Activated CD8-positive, alpha-beta memory T cell treated with anti-CD3 and anti-CD28 coated beads for 24 hours (primary cell): ENCODE data around the gene SEC63.
"Not testable (repeated sequence)": the region's sequence is repeated elsewhere in the genome, so short reads cannot be mapped to it uniquely, and the experiment has no call there.

Experiments used
- DNase-seq: peaks from one replicate; pipeline ENCODE4 v3.0.0-alpha.2; 2020

Gene SEC63

DNA sequence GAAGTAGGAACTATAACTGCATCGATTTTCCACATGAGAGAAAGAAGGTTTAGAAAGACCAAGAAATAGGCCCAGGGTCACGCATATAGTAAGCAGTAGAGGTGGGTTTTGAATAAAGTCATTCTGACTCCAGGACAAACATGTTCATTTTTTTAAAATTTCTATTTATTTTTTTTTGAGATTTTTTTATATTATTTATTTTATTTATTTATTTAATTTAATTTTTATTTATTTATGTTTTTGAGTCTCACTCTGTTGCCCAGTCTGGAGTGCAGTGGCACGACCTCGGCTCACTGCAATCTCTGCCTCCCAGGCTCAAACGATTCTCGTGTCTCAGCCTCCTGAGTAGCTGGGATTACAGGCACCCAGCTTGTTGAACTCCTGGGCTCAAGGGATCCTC, 13.2 kb upstream of the SEC63 start:
- DNase-seq: no peak

DNA sequence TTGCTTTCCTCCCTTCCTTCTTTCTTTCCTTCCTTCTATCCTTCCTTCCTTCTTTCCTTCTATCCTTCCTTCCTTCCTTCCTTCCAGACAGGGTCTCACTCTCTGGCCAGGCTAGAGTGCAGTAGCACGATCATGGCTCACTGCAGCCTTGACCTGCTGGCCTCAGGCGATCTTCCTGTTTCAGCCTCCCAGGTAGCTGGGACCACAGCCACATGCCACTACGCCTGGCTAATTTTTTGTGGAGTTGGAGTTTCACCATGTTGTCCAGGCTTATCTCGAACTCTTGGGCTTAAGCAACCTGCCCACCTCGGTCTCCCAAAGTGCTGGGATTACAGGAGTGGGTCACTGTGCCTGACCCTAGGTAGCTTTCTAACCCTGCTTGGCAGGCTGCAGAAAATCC, 12.2 kb upstream of the SEC63 start:
- DNase-seq: no peak

DNA sequence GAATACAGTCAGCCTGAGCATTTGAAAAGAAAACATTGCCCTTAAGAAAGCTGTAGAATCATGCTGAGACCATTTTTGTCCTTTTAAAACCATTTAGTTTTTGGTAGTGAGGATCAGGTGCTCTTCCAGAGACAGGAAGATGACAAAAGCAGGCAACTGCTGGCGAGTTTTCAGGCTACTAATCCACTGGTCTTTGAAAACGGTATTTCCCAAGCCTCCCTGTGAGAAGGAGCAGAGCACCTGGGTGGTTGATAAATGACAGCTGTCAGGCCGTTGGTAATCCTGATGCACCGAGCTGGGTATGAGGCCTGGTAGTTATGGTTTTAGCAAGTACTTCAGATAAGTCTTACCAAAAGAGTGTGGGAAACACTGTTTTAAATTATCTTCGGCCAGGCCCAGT, 10.1 kb upstream of the SEC63 start:
- DNase-seq: no peak

DNA sequence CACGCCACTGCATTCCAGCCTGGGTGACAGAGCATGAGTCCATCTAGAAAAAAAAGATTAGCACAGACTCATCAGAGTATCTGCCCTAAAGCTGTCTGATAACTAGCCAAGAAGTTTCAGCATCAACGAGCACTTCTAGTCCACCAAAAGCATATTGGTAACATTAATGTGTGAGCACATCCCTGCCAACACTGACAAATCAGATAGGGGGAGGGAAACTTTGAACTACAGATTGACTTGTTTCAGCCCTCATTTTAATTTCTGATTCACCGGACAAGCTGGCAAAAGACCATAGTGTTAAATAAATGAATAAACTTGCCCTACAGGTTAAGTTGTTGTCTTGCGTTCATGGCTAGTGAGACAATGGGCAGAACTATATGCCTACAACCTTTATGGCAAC, 7.7 kb upstream of the SEC63 start:
- no peak for DNase-seq

DNA sequence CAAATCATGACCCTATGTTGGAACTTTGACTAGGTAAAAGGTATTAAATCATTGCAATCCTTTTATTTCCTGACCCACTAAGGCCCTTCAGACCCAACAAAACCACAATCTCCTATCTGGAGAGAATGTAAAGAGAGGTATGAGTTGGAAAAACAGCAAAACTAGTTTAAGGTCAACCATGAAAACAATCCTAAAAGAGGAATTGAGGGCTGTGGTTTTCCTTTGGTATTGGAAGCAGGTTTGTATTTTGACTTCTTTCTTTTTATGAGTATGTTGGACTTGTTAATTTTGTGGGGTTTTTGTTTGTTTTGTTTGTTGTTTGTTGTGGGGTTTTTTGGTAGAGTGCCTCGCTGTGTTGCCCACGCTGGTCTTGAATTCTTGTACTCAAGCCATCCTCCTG, 4.7 kb upstream of the SEC63 start:
- DNase-seq: no peak

DNA sequence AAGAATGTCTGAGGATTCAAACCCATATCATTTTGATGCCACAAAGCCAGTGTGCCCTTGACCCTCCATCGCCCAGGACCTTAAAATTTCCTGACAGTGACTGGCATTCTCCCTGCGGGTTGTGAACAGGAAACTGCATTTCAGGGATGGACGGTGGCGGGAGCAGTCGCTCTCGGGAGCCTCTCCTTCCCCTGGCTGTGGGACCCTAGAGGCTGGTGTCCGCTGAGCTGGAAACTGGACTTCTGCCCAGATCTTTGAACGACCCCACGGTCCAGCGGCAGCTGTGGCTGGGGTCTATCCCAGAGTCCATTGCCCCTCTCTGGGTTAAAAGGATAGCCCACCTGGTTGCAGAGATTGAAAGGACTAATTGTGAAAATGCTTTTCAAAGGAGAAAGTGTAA, 1.4 kb upstream of the SEC63 start:
- no peak for DNase-seq

DNA sequence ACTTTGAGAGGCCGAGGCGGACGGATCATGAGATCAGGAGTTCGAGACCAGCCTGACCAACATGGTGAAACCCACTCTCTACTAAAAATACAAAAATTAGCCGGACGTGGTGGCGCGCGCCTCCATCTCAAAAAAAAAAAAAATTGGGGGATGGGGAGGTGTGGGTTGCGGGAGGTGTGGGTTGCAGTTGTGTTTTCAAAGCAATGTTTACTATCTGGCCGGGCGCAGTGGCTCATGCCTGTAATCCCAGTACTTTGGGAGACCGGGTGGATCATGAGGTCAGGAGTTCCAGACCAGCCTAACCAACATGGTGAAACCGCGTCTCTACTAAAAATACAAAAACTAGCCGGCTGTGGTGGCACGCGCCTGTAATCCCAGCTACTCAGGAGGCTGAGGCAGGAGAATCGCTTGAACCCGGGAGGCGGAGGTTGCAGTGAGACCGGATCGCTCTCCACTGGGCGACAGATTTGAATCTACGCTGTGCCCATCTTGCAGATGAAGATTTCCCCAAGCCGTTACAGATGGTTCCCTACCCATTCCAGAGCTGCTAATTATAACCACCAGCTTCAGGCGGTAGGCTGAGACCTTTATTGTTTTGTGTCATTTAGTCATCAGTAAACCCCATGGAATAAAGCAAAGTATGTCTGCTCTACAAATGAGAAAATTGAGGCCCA, 818 bp upstream of the SEC63 start:
- not testable (repeated sequence) for DNase-seq

DNA sequence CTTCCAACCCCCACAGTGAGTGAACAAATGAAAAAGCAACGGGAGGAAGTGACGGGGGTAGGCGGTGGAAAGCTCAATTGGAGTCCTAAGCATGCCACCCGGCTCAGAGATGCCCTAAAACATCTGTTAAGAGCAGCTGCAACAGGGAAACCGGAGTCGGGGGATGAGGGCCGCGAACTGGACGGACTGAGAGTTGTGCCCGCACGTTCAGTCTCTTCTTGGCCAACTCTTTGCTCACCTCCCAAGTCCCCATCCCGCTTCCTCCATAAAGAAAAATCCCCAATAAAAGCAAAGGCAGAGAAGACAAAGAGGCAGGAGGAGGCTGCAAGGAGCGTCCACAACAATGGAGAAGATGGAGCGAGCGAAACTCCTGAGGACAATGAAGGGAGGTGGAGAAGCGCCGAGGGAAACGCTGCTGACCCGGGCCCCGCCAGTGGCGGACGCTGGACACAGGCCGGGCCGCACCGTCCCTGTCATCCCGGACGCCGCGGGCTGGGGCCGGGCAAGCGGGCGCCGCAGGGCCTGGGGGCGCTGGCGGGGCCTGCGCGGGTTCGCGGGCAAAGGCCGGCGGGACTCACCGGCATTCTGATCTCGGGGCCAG, 600 bp downstream of the SEC63 start:
- DNase-seq: peak; percentile 81

DNA sequence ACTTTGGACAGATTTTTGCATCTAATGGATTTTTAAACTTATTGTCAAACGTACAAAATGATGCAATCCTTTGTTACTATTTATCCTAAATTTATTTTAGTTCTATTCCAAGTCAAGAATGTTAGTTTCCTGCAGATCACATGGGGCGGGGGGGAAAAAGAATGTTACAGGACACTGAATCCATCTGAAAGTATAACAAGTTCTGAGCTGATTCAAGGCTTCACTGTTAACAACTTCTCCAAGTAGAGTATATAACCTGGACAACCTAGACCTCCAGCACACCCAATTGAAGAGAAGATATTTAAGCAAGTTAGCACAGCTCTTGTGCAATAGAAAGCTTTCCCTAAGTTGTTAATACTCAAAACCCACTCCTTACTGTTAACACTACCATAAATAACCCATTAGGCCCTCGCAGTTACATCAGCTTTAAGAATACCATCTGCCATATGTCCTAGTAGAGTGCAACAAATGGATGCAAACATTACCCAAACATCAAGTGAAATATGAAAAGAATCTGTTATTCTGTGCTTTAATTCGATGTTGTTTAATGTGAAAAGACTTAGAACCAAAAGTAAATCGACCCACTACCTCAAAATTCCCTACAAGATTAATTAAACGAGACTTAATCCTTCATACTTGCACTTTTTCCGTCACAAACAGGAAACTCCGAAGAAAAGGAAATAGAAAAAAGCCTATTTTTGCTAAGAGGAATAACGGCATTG, 1.3 kb downstream of the SEC63 start:
- no peak for DNase-seq

DNA sequence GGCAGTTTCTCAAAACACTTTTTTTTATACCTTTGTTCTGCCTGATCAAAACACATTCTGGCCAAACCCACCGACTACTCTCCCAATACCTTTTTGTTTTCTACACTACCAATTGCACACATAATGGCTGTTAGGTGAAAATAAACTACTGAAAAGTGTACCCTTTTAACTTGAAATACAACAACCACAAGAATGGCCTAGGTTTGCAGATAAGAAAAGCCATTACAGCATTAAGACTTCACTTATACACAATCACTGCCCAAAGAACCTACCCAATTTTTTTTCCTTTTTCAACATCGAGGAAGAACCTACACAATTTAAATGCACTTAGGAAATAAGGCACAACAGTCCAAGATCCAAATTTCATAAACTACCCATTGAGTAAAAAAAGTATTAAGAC, 1.8 kb downstream of the SEC63 start:
- DNase-seq: no peak

DNA sequence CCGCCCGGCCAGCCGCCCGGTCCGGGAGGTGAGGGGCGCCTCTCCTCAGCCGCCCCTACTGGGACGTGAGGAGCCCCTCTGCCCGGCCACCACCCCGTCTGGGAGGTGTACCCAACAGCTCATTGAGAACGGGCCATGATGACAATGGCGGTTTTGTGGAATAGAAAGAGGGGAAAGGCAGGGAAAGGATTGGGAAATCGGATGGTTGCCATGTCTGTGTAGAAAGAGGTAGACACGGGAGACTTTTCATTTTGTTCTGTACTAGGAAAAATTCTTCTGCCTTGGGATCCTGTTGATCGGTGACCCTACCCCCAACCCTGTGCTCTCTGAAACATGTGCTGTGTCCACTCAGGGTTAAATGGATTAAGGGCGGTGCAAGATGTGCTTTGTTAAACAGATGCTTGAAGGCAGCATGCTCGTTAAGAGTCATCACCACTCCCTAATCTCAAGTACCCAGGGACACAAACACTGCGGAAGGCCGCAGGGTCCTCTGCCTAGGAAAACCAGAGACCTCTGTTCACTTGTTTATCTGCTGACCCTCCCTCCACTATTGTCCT, 4.1 kb downstream of the SEC63 start:
- not testable (repeated sequence) for DNase-seq

DNA sequence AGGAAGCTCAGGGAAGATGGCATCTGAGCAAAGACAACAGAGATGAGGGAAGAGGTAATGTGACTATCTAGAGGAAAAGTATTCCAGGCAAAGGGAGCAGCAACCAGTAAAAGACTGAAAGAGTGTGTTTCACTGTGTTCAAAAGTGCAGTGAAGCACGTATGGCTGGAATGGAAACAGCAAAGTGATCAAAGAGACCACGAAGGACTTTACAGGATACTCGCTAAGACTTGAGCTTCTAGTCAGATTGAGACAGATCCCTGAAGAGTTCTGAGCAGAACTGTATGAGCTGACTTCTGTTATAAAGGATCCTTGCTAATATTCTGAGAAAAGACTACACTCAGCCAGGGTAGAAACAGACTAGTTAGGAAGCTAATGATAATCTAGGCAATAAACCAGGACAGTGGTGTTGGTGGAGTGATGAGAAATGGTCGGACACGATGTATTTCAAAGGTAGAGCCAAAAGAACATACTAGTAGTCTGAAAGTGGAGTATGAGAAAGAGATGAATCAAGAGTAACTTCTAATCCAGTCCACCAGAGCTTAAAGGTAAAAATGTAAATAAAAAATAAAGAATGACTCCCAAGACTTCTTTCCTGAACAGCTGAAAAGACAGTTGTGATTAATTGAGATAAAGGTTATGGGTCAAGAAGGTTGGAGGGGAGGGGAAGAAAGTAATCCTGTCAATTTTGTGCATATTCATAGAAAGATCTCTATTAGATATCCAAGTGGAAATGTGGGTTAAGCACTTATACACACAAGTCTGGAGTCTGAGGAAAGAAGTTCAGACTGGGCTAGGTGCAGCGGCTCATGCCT, 14.2 kb downstream of the SEC63 start:
- DNase-seq: no peak

DNA sequence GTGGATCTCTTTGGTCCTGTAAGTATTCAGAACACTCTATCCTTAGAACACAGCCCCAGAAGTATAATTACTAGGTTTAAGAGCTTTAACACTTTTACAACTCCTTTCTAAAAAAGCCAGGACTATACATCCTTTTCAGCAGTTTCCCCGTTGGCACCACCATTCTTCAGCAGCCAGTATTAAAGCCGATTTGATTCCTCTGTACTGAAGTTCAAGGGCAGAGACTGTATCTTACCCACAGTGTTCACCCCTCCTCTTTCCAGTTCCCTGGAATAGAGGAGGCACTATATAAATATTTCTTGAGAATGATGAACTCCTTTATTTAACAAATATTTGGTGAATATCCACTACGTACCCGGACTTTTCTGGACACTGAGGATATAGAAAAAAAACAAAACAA, 15.9 kb downstream of the SEC63 start:
- DNase-seq: no peak

DNA sequence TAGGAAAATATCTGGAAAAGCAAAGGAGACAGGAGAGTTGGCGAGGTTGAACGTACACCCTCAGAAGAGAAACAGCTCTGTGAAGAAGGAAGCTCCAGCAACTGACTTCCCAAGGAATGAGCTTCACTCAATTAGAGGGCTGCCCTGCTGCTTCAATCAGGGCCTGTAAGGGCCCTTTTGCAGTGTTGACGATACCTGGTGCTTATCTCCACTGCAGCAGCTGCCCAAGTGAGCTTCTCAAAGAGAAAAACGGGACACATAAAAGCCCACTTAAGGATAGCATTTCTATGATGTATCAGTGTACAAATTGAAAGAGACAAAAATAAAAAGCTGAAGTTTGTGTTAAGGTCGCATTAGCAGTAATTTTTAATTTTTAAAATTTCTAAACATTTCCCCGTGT, 16.4 kb downstream of the SEC63 start:
- no peak for DNase-seq

DNA sequence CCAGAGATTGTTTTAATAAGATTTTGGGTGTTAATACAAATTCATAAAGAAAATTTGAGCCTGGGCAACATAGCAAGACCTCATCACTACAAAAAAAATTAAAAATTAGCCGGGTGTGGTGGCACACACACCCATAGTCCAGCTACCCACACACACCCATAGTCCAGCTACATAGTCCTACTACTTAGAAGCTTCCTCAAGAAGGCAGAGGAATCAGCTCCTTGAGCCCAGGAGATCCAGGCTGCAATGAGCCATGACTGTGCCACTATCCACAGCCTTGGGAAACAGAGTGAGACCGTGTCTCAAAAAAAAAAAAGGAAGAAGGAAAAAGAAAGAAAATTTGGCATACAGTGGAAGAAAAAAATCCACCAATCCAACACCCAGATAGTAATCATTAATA, 16.8 kb downstream of the SEC63 start:
- DNase-seq: no peak

DNA sequence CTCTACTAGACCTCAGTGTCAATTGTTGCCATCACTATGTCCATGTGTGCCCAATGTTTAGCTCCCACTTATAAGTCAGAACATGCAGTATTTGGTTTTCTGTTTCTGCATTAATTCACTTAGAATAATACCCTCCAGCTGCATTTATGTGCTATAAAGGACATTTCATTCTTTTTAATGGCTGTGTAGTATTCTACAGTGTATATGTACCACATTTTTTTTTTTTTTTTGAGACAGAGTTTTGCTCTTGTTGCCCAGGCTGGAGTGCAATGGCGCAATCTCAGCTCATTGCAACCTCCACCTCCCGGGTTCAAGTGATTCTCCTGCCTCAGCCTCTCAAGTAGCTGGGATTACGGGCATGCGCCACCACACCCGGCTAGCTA, 21.1 kb downstream of the SEC63 start:
- DNase-seq: not testable (repeated sequence)

DNA sequence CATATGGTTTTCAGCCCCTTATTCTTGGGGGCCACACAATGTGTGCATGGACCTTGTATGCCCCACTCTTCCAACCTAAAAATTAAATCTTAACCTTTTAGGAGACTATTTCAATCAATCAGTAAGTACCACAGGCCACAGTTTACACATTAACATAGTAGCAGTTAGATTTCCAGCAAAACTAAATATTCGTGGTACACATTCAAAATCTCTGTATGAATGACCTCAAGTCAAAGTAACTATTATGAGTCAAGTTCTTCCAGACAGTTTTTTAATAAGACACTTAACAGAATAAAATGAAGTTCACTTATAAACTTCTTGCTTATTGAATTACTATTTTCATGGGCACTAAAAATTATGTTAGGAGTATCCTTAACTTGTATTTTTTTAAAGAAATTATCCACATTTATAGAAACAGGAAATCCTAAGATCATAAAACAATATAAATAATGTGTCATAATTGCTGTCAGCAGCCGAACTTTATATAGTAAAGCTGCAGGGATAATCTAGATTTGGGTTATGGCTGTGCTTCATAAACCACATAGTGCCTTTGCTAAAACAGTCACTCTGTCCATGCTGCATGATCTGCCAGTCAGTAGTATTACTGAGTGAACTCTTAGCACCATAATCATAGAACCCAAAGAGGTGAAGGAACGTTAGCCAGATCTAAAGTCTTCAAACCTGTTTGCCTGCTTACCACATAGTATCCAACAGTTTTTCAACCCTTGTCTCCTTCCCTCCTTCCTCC, 21.7 kb downstream of the SEC63 start:
- DNase-seq: no peak

DNA sequence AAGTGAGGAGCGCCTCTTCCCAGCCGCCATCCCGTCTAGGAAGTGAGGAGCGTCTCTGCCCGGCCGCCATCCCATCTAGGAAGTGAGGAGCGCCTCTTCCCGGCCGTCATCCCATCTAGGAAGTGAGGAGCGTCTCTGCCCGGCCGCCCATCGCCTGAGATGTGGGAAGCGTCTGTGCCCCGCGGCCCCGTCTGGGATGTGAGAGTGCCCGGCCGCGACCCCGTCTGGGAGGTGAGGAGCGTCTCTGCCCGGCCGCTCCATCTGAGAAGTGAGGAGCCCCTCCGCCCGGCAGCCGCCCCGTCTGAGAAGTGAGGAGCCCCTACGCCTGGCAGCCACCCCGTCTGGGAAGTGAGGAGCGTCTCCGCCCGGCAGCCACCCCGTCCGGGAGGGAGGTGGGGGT, 23.8 kb downstream of the SEC63 start:
- not testable (repeated sequence) for DNase-seq

DNA sequence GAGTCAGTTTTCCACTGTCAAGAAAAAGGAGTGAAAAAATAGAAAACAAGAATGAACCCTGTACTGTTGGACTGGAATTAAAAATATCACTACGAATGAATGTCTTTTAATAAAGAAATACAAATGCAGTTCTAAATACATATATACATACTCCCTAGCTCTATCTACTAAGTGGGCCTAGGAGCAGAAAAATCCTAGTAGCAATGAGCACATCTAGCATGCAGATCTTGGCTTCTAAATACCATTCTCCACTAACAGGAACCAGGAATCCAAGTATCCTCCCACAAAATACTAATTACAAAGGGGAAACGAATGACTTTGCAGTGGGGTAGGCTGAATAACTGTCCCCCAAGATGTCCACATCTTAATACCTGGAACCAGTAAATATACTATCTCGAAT, 25.4 kb downstream of the SEC63 start:
- no peak for DNase-seq

DNA sequence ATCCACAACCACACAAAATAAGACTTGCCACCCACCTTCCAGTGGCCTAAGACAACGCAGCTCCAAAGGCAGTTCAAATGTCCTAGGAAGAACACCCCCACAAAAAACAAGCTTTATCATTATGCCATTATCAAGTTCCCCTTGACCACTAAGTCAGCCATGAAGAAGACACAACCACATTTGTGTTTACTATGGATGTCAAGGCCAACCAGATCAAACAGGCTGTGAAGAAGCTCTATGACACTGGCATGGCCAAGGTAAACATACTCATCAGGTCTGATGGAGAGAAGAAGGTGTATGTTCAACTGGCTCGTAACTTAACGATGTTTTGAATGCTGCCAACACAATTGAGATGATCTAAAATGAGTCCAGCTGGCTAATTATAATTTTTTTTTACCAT, 26.1 kb downstream of the SEC63 start:
- DNase-seq: no peak

DNA sequence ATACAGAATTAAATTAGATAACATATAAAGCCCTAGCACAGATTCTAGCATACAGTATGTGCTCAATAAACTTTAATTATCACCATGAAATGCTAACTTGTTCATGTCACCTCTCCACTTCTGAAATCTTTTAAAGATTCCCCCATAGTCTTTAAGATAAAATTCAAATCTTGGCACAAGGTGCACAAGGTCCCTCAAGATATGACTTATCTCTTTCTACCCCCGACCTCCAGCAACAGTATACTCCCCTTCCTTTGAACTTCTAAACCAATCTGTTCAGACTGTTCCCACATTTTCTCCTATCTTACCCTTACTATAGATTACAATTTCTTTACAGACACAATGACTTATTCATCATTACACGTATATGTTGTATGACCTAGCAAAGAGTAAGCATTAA, 29.0 kb downstream of the SEC63 start:
- no peak for DNase-seq

DNA sequence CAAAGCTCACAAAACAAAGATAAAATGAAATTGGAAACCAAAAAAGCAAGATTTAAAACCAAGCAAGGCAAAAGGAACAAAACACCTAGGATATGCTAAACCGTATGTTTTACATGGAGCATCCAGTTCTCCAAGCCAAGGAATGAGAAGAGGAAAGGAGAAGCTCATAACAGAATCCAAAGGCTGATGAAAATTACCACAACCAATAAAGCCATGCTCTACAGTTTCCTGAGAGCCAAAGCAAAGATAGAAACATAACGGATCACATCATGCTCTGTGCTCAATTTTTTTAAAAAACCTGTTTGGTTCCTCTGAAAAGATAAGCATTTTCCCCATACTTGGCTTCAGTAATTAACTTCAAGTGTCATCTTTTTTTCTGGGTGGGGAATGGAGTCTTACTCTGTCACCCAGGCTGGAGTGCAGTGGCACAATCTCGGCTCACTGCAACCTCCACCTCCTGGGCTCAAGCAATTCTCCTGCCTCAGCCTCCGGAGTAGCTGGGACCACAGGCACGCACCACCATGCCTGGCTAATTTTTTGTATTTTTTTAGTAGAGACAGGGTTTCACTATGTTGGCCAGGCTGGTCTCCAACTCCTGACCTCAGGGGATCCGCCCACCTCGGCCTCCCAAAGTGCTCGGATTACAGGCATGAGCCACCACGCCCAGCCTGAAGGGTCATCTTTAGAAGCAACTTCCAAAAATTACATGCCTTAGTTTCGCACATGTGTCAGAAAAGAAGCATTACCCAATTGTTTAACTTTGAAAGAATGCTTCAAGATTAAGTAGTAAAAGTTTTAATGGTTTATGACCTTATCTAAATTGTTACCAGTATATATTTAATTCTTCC, 31.1 kb downstream of the SEC63 start:
- DNase-seq: not testable (repeated sequence)
